Vagina (tissue), 2 donors: ENCODE results near the gene FBXL17. TPM values are rescaled to one million over a fixed set of nuclear protein-coding genes. Genes with fewer than 3 reads are reported as not detected.
A peak's percentile ranks its signal among the peaks of the same experiment; 100 is the strongest.
"Not testable (repeated sequence)": the region's sequence is repeated elsewhere in the genome, so short reads cannot be mapped to it uniquely, and the experiment has no call there.

Experiments
- DNase-seq, 2 donors: peaks; one replicate each; pipeline ENCODE4 v3.0.0-alpha.2; 2017; ENCODE audit errors: extremely low spot score in 2 of 2
- H3K27ac ChIP-seq: fragments of 200-600 bp; sonication (generic); one replicate; pipeline ENCODE4 v1.5.1; 2019
- H3K27me3 ChIP-seq: fragments of 200-600 bp; sonication (generic); one replicate; pipeline ENCODE4 v1.5.1; 2019
- H3K36me3 ChIP-seq, 2 donors: fragments of 200-600 bp; sonication (generic); one replicate each; pipeline ENCODE4 v1.5.1; 2017 to 2019
- H3K4me1 ChIP-seq: fragments of 200-600 bp; sonication (generic); one replicate; pipeline ENCODE4 v1.5.1; 2019
- H3K4me3 ChIP-seq, 2 donors: fragments of 200-600 bp; sonication (generic); 1 replicate in 1 of 2; 2 replicates in 1 of 2; pipeline ENCODE4 v1.5.1; 2016 to 2019
- H3K9me3 ChIP-seq: fragments of 200-600 bp; sonication (generic); one replicate; pipeline ENCODE4 v1.5.1; 2019
- POLR2A ChIP-seq, 2 donors: fragments of 450-650 bp; IDR thresholded peaks; one replicate each; pipeline ENCODE4 v1.6.1; 2017; ENCODE audit warnings: antibody characterized with exemption in 2 of 2, mild to moderate bottlenecking in 2 of 2, moderate library complexity in 2 of 2
- POLR2AphosphoS5 ChIP-seq, 2 donors: sonication (generic); formaldehyde crosslinking; IDR thresholded peaks; one replicate each; pipeline ENCODE4 v1.9.0; 2017; ENCODE audit warnings: antibody characterized with exemption in 2 of 2, mild to moderate bottlenecking in 2 of 2, low read depth in 1 of 2; ENCODE audit not compliant: insufficient read depth in 1 of 2
- intact Hi-C: fragments of 100-400 bp; cut with DNase I; formaldehyde crosslinking; loops from one replicate; pipeline ENCODE4 v1.15.1; 2023
- total RNA-seq: library from RNA; depleted of rRNA; stranded (reverse); fragments of >200 nt; gene quantifications from one replicate; pipeline ENCODE4 v1.2.3, GENCODE V29; 2016
- TF ChIP-seq, protein P1 (sequence below), 3 experiments: fragments of 450-650 bp in 2 of 3; fragments of 200-600 bp in 1 of 3; sonication (generic) in 1 of 3; IDR thresholded peaks; one replicate each; pipeline ENCODE4 v1.5.1; 2017 to 2019; ENCODE audit warnings: antibody characterized with exemption in 3 of 3, mild to moderate bottlenecking in 2 of 3, moderate library complexity in 2 of 3

FBXL17 gene
- total RNA-seq, 1 donor from 2014 or later = 15.0 TPM

DNA sequence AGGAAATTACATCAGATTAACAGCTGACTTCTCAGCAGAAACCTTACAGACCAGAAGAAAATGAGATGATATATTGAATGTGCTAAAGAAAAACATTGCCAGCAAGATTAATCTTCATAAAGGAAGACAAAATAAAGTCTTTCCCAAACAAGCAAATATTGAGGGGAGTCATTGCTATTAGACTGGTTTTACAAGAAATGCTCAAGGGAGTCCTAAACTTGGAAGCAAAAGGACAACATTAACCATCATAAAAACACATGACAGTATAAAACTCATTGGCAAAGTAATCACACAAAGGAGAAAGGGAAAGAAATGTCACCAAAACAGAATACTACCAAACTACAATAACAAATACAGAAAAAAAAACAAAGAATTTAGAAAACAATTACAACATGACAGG lies 101.7 kb downstream of the FBXL17 start:
- H3K9me3 ChIP-seq = peaks cover 3% of the 10 kb centered on the region
- DNase-seq = no peak
- TF ChIP-seq POLR2A (IDR thresholded peaks at IDR 0.05) (no peak), POLR2AphosphoS5 (IDR thresholded peaks at IDR 0.05; ENCODE audit: insufficient read depth in 1 of 2, low read depth in 1 of 2) (no peak)
- TF ChIP-seq, protein P1, sequence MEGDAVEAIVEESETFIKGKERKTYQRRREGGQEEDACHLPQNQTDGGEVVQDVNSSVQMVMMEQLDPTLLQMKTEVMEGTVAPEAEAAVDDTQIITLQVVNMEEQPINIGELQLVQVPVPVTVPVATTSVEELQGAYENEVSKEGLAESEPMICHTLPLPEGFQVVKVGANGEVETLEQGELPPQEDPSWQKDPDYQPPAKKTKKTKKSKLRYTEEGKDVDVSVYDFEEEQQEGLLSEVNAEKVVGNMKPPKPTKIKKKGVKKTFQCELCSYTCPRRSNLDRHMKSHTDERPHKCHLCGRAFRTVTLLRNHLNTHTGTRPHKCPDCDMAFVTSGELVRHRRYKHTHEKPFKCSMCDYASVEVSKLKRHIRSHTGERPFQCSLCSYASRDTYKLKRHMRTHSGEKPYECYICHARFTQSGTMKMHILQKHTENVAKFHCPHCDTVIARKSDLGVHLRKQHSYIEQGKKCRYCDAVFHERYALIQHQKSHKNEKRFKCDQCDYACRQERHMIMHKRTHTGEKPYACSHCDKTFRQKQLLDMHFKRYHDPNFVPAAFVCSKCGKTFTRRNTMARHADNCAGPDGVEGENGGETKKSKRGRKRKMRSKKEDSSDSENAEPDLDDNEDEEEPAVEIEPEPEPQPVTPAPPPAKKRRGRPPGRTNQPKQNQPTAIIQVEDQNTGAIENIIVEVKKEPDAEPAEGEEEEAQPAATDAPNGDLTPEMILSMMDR (IDR thresholded peaks at IDR 0.05) = no peak
- peaks cover 24% of the 10 kb centered on the region for H3K4me1 ChIP-seq
- no peaks in the 10 kb centered on the region for H3K27me3 ChIP-seq
- no peak overlapping the region for H3K4me3 ChIP-seq
- no peak overlapping the region for H3K27ac ChIP-seq
- no peaks in the 10 kb centered on the region for H3K36me3 ChIP-seq
- intact Hi-C loops = no loop called here

DNA sequence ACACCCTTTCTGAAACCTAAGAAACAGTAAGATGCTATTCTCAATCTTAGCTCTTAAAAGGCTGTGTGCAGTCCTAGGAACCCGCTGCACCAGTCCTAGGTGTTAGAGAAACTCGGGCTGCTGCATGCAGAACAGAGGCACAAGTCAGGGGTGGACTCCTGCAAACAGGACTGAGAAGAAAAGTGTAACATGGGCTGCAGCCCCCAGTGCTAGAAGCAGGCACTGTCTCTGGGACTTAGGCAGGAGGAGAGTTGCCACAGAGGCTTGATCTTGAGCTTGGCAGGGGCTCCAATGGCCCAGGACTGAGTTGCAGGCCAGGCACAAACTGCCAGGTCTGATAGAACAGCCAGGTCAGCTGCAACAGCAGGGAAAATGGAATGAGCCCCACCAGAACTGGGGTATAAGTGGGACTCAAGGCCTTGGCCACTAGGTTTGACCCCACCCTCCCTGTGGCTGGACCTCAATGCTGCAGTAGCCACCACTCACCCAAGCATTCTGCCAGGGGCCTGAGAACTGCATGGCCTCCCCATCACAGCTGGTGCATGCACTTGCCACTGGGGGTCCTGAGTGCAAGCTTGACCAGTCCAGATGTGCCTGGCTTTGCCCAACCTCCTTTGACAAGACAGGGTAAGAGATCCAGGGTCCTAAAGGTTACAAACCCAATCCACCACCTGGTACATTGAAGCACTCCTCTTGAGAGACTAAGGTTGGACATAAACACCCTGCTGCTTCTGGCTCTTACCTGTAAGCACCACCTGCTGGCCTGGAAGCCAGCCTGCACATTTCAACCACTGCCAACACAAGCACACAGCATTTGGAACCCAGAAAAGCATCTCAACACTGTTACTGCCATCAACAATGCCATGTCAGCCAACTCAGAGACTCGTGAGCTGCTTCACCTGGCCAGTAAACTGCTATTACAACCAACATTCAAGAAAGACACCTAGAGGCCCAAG lies 103.3 kb downstream of the FBXL17 start:
- DNase-seq = peak in 1 of 2 donors; percentile 70
- Histone ChIP-seq H3K4me3 (no peak overlapping the region), H3K36me3 (no peaks in the 10 kb centered on the region), H3K27me3 (no peaks in the 10 kb centered on the region), H3K4me1 (peaks cover 24% of the 10 kb centered on the region), H3K9me3 (peaks cover 3% of the 10 kb centered on the region), H3K27ac (no peak overlapping the region)
- intact Hi-C loops = no loop called here
- TF ChIP-seq POLR2A (IDR thresholded peaks at IDR 0.05) (no peak), POLR2AphosphoS5 (IDR thresholded peaks at IDR 0.05; ENCODE audit: insufficient read depth in 1 of 2, low read depth in 1 of 2) (no peak)
- TF ChIP-seq, protein P1 (IDR thresholded peaks at IDR 0.05) = no peak

DNA sequence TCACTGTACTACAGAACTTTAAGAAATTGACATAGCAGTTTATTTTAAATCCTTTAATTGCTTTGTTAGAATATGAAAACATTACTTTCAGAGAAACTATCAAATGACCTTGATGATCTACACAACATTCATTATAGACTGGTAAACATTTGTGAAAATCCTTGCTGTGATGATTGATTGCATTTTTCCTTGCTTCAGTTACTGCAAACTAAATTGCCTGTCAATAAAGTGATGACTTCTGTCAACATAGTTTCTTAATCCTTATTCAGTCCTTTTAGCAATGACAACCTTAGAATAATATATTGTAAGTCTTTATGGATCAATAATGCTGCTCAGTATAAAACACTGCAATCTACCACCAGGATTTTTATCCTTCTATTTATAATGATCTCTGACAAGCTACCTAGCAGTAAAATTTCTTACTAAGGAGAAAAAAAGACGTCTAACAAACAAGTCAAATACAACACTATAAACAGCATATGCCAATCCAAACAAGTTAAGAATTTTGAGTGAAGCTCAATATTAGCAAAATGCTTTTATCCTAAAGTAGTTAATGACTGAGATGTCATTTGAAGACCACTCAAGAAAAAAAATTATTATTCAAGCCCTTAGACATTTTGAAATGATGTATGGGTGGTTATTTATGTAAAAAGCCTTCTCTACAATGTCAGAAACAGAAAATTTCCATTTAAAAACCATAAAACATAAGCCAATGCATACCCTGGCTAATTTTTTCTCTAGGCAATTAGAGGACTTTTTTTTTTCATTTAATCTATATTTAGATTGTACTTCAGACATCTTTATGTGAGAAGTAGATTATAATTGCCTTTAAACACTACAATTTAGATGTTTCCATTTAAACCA lies 105.5 kb downstream of the FBXL17 start:
- peaks cover 24% of the 10 kb centered on the region for H3K4me1 ChIP-seq
- H3K36me3 ChIP-seq = no peaks in the 10 kb centered on the region
- no peaks in the 10 kb centered on the region for H3K27me3 ChIP-seq
- intact Hi-C loops = no loop called here
- TF ChIP-seq POLR2A (IDR thresholded peaks at IDR 0.05) = no peak
- TF ChIP-seq, protein P1 (IDR thresholded peaks at IDR 0.05) = no peak
- no peak for TF ChIP-seq POLR2AphosphoS5 (IDR thresholded peaks at IDR 0.05; ENCODE audit: insufficient read depth in 1 of 2, low read depth in 1 of 2)
- no peak for DNase-seq
- H3K9me3 ChIP-seq = no peaks in the 10 kb centered on the region
- no peak overlapping the region for H3K4me3 ChIP-seq
- no peak overlapping the region for H3K27ac ChIP-seq

- DNase-seq, H3K27ac ChIP-seq, H3K9me3 ChIP-seq, H3K4me3 ChIP-seq, intact Hi-C loops, H3K4me1 ChIP-seq, H3K27me3 ChIP-seq, H3K36me3 ChIP-seq: not testable (repeated sequence)
Measured at GRCh38 chr5:108274080-108274479, 107.8 kb downstream of the FBXL17 start.

GRCh38 chr5:108271127-108271526 lies 110.8 kb downstream of the FBXL17 start:
- no peak for TF ChIP-seq POLR2AphosphoS5 (IDR thresholded peaks at IDR 0.05; ENCODE audit: insufficient read depth in 1 of 2, low read depth in 1 of 2)
- no peak for TF ChIP-seq POLR2A (IDR thresholded peaks at IDR 0.05)
- TF ChIP-seq, protein P1 (IDR thresholded peaks at IDR 0.05) = no peak
- H3K4me3 ChIP-seq = no peak overlapping the region
- no peaks in the 10 kb centered on the region for H3K9me3 ChIP-seq
- H3K27me3 ChIP-seq = no peaks in the 10 kb centered on the region
- H3K4me1 ChIP-seq = peaks cover under 1% of the 10 kb centered on the region
- no peaks in the 10 kb centered on the region for H3K36me3 ChIP-seq
- intact Hi-C loops = no loop called here
- DNase-seq = no peak
- no peak overlapping the region for H3K27ac ChIP-seq
